Skin epidermis (tissue), 12 donors: Measurements from ENCODE around the gene MYO7A.

ENCODE experiments used
- H3K27ac ChIP-seq, 21 experiments: fragments of 200-600 bp; sonication (generic) in 11 of 21; one replicate each; pipeline ENCODE4 v1.5.0; 2020; ENCODE audit warnings: mild to moderate bottlenecking in 3 of 21, inconsistent platforms in 2 of 21, moderate library complexity in 2 of 21
- H3K4me3 ChIP-seq, 7 experiments: fragments of 200-600 bp; sonication (generic) in 2 of 7; one replicate each; pipeline ENCODE4 v1.5.0; 2020; ENCODE audit warnings: inconsistent platforms in 2 of 7, mild to moderate bottlenecking in 2 of 7, moderate library complexity in 1 of 7

MYO7A gene

GRCh38 chr11:77124488-77124887 lies 3.6 kb upstream of the MYO7A start:
- H3K4me3 ChIP-seq: no peak overlapping the region
- no peak overlapping the region for H3K27ac ChIP-seq

GRCh38 chr11:77125191-77125590 lies 2.9 kb upstream of the MYO7A start:
- no peak overlapping the region for H3K27ac ChIP-seq
- no peak overlapping the region for H3K4me3 ChIP-seq

GRCh38 chr11:77125695-77126094 lies 2.4 kb upstream of the MYO7A start:
- no peak overlapping the region for H3K27ac ChIP-seq
- no peak overlapping the region for H3K4me3 ChIP-seq

GRCh38 chr11:77126156-77126775 lies 1.8 kb upstream of the MYO7A start:
- no peak overlapping the region for H3K4me3 ChIP-seq
- no peak overlapping the region for H3K27ac ChIP-seq

- H3K4me3 ChIP-seq: peak overlapping the region in 5 of 7 experiments; percentile 9 to 36 (median 20)
- H3K27ac ChIP-seq: no peak overlapping the region
These were observed 1.2 kb upstream of the MYO7A start for GRCh38 chr11:77126861-77127234.

- Histone ChIP-seq H3K27ac (peak overlapping the region in 1 of 21 experiments; percentile 17), H3K4me3 (peak overlapping the region in 6 of 7 experiments; percentile 9 to 36 (median 17))
These were observed 673 bp upstream of the MYO7A start for GRCh38 chr11:77127235-77127911.

- H3K4me3 ChIP-seq: no peak overlapping the region
- H3K27ac ChIP-seq: no peak overlapping the region
These were observed 1.2 kb downstream of the MYO7A start for GRCh38 chr11:77129069-77129841.

- no peak overlapping the region for H3K4me3 ChIP-seq
- H3K27ac ChIP-seq: no peak overlapping the region
These were observed 2.1 kb downstream of the MYO7A start for GRCh38 chr11:77129842-77130756.

- no peak overlapping the region for H3K27ac ChIP-seq
- no peak overlapping the region for H3K4me3 ChIP-seq
These were observed 2.9 kb downstream of the MYO7A start for GRCh38 chr11:77130763-77131513.

- H3K4me3 ChIP-seq: no peak overlapping the region
- no peak overlapping the region for H3K27ac ChIP-seq
These were observed 3.5 kb downstream of the MYO7A start for GRCh38 chr11:77131560-77131959.

- H3K27ac ChIP-seq: no peak overlapping the region
- no peak overlapping the region for H3K4me3 ChIP-seq
These were observed 7.0 kb downstream of the MYO7A start for GRCh38 chr11:77135069-77135468.

- Histone ChIP-seq H3K27ac (no peak overlapping the region), H3K4me3 (no peak overlapping the region)
These were observed 8.0 kb downstream of the MYO7A start for GRCh38 chr11:77136074-77136473.

GRCh38 chr11:77136784-77137420 lies 8.9 kb downstream of the MYO7A start:
- H3K27ac ChIP-seq: no peak overlapping the region

GRCh38 chr11:77137421-77137820 lies 9.4 kb downstream of the MYO7A start:
- no peak overlapping the region for H3K27ac ChIP-seq
- no peak overlapping the region for H3K4me3 ChIP-seq

More at GRCh38 chr11:77136784-77137420, 8.9 kb downstream of the MYO7A start:
- no peak overlapping the region for H3K4me3 ChIP-seq

- Histone ChIP-seq H3K27ac (no peak overlapping the region), H3K4me3 (no peak overlapping the region)
These were observed 10.1 kb downstream of the MYO7A start for GRCh38 chr11:77138106-77138649.

GRCh38 chr11:77139201-77139600 lies 11.2 kb downstream of the MYO7A start:
- no peak overlapping the region for H3K27ac ChIP-seq

GRCh38 chr11:77140231-77140851 lies 12.3 kb downstream of the MYO7A start:
- Histone ChIP-seq H3K4me3 (no peak overlapping the region), H3K27ac (peak overlapping the region in 3 of 21 experiments; percentile 16 to 52 (median 27))

More at GRCh38 chr11:77139201-77139600, 11.2 kb downstream of the MYO7A start:
- no peak overlapping the region for H3K4me3 ChIP-seq

GRCh38 chr11:77141034-77141433 lies 13.0 kb downstream of the MYO7A start:
- H3K4me3 ChIP-seq: no peak overlapping the region

More at GRCh38 chr11:77141034-77141433, 13.0 kb downstream of the MYO7A start:
- H3K27ac ChIP-seq: no peak overlapping the region
